NK-92 (cell line): ENCODE data around the gene ACOD1.
"Not testable (repeated sequence)": the region's sequence is repeated elsewhere in the genome, so short reads cannot be mapped to it uniquely, and the experiment has no call there.

Experiments used
- DNase-seq: peaks from one replicate; lab custom pipeline; 2025; ENCODE audit not compliant: unreplicated experiment; lab: John Stamatoyannopoulos, UW

The ACOD1 gene

DNA sequence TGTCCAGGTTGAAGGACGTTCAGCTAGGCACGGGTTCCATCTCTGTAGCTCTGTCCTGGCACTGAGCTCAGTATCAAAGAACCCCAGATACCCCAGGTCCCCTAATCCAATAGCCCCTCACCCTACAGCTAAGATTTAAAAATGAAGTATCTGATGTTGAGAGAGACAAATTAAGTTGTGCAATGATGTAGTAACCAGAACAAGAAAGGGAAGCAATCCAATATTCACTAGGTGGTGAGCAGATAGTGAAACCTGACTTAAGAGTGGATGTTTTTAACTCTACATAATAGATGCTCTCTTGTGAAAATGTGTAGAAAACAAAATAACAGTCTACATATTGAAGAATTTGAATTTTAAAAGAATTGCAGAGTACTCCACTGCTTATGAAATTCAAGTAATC lies 1.8 kb downstream of the ACOD1 start:
- DNase-seq = no peak

DNA sequence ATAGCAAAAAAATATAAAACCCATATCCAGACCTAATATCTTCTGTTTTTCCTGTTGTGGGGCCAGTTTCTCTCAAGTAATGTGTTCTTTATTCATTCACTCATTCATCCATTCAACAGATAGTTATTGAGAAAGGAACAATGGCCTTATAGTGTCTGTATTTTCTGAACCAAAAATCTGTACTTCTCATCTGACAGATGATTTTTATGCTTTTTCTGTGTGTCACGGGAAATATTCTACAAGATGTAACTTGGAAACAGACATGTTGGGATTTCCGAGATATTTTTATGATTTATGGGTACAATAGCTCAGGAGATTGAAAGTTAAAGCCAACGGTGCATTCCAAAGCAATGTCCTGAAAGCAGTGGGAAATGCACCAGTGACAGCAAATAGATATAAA lies 5.7 kb downstream of the ACOD1 start:
- no peak for DNase-seq

DNA sequence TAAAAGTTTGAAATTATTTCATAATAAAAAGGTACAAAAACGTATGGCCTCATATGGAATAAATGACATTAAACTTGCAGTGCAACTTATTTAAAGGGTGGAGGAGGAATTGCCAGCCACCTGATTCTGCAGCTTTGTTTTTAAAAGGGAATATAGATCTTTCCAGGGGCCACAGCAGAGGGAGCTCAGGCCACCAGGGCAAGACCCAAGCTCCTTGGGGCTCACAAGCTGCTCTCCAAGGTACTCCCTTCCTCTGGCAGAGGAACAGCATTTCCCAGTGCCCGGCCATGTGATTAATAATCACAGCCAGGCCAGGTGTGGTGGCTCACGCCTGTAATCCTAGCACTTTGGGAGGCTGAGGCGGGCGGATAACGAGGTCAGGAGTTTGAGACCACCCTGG lies 6.2 kb downstream of the ACOD1 start:
- DNase-seq = no peak

DNA sequence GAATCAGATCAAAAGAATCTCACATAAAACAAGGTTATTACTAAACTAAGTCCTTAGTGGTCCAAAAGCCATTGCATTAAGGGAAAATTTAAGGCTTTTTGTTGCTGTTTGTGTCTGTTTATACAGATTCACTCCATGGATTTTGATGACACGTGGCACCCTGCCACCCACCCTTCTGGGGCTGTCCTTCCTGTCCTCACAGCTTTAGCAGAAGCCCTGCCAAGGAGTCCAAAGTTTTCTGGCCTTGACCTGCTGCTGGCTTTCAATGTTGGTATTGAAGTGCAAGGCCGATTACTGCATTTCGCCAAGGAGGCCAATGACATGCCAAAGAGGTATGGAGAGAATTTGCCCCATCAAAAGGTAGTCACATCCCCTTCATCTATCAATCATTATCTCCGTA lies 6.9 kb downstream of the ACOD1 start:
- DNase-seq = no peak

DNA sequence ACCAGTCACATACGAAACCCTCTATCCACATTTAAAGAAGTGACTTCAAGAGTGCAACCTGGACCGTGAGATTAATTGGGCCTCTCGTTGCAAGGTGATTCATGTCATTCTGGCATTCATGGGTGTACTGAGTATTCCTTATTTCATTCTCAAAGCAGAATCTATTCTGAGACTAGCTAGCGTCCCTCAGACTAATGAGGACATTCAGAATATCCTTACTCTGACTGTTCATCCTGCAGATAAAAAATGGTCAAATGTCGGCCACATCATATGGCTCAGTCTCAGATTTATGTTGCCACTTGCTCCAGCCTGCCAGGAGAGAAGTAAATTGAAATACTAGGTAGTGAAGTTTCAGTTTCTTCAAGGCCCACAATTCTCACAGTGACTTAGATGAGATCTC lies 7.3 kb downstream of the ACOD1 start:
- no peak for DNase-seq

DNA sequence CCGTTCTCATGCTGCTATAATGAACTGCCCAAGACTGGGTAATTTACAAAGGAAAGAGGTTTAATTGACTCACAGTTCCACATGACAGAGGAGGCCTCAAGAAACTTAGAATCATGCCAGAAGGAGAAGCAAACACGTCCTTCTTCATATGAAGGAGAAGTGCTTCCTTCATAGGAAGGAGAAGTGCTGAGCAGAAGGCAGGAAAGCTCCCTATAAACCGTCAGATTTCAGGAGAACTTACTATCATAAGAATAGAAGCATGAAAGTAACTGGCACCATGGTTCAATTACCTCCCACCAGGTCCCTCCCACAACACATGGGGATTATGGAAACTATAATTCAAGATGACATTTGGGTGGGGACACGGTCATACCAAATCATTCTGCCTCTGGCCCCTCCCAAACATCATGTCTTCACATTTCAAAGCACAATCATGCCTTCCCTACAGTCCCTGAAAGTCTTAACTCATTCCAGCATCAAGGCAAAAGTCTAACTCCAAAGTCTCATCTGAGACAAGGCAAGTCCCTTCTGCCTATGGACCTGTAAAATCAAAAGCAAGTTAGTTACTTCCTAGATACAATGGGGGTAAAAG lies 10.6 kb downstream of the ACOD1 start:
- DNase-seq = no peak

DNA sequence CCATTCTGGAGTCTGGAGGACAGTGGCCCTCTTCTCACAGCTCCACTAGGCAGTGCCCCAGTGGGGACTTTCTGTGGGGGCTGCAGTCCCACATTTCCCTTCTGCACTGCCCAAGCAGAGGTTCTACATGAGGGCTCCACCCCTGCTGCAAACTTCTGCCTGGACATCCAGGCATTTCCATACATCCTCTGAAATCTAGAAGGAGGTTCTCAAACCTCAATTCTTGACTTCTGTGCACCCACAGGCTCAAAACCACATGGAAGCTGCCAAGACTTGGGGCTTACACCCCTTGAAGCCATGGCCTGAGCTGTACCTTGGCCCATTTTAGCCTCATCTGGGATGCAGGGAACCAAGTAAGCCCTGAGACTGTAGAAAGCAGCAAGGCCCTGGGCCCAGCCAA lies 11.4 kb downstream of the ACOD1 start:
- not testable (repeated sequence) for DNase-seq

DNA sequence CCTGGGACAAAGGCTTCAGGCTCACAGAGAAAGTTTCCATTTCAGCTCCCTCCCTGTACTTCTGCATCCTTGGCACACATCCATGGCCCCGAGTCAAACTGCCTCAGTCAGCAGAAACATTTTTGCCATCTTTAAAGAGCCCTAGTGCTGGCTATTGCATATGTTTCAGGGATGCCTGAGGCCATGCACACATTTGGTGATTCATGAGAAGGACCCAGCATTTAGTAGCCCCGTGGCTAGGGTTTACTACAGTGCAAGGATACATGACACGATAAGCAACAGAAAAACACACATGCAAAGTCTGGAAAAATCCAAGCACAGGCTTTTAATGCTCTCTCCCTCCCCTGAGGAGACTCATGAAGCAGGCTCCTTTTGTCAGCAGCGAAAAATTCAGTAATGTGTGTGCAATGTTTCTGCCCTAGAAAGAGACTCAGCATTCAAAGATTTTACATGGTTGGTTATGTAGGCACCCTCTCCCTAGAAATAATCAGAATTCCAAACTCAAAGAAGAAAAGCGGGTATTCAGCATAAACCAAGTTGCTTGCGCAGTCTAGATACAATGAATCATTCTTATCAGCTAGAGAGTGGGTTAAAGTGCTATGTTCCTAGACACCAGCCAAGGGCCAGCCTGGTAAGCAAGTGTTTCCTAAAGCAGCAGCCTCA lies 17.6 kb downstream of the ACOD1 start:
- no peak for DNase-seq

DNA sequence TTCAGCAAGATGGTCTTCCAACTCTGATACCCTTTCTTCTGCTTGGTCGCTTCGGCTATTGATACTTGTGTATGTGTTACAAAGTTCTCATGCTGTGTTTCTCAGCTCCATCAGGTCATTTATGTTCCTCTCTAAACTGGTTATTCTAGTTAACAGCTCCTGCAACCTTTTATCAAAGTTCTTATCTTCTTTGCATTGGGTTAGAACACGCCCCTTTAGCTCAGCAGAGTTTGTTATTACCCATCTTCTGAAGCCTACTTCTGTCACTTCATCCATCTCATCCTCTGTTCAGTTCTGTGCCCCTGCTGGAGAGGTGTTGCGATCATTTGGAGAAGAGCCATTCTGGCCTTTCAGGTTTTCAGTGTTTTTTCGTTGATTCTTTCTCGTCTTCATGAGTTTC lies 18.7 kb downstream of the ACOD1 start:
- no peak for DNase-seq

DNA sequence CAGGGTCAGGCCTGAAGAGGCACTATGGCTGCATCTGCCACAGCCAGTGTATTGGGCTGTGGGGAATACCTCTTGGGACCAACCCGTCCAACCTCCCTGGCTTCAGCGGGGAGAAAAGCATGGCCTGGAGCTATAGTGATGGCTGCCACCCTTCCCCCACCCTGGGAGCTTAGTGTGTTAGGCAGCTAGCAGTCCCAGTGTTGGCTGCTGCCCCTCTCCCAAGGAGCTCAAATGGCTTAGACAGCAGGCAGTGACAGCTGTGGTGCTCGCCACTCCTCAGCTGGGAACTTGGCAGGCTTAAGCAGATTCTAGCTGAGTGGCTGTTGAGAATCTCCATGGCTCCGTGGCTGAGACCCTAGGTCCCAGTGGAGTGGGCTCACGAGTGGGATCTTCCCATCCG lies 19.7 kb downstream of the ACOD1 start:
- no peak for DNase-seq

DNA sequence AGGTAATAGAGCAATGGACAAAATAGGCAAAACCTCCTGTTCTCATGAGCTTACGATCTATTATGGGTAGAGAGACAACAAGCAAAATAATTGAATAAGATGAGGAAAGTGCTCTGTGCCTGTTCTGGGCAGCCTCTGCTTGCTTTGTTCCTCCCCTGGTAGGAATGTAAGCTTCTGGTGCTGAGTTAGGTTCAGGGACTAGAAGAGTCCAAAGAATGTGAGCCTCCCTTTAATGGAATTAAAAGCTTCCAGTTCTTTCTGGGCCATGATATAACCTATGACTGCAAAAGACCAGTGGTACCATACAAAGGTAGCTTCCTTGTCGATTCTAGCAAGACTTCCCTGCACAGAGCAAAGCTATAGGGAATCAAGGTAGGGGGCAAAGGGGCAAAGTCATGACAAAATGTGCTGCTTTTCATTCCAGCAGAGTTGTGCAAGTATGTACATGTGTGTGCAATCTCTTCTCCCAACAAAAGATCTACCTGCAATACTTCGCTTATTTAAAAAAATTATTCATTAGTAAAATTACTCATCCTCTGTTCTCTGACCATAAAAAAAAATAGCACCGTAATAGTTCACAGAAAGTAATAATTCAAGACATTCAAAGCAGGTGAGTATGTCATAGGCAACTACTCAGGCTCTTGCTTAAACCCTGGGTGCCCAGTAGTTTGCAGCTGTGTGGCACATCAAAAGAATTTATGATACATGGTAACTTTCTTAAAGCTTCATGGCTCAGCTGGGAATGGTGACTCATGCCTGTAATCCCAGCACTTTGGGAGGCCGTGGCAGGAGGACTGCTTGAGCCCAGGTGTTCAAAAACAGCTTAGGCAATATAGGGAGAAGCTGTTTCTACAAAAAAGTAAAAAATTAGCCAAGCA lies 21.4 kb downstream of the ACOD1 start:
- DNase-seq = no peak

DNA sequence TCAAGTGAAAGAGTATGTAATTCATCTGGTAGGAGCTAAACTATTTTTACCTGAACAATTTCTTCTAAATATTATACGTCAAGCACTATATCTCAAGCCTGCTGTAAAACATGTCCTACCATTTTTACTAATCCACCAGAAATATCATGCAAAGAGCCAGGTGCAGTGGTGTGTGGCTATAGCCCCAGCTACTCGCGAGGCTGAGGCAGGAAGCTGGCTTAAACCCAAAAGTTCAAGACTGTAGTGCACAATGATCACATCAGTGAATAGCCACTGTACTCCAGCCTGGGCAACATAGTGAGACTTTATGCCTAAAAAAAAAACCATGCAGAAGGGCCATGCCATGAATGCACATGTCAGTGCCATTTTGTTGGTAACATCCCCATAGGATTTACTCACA lies 22.9 kb downstream of the ACOD1 start:
- DNase-seq = no peak

DNA sequence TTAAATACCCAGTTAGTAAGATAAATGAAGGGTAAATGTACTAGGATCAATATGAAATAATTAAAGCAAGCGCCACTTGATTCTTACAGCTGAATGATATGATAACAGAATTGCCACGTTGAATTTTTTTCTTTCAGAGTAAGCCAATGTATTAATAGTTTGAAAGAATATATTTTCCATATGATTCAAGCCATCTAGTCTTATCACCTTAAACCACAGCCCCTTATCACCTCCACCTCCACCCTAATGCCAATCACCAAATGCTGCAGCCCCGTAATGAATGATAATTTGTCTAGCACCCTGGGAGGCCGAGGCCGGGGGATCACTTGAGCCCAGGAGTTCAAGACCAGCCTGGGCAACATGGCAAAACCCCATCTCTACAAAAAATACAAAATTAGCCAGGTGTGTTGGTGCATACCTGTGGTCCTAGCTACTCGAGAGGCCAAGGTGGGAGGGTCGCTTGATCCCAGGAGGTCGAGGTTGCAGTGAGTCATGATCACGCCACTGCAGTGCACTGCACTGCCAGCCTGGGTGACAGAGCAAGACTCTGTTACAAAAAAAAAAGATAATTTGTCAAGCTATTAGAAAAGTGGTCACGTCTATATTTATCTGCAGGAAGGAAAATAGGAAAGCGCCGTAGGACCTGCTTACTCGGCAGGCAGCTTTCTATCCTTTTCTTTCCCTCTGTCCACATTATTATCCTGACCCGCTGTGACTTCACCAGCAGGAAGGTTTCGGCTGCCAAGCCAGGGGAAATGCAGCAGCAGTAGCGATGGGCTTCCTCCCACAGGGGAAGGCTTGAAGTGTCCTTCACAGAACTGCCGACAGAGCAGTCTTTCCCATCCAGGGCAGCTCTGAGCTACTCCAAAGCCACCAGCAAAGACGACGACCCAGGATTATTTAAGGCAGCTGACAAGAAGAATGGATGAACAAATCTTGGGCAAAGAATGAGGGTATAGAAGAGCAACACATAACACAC lies 23.8 kb downstream of the ACOD1 start:
- DNase-seq = no peak

DNA sequence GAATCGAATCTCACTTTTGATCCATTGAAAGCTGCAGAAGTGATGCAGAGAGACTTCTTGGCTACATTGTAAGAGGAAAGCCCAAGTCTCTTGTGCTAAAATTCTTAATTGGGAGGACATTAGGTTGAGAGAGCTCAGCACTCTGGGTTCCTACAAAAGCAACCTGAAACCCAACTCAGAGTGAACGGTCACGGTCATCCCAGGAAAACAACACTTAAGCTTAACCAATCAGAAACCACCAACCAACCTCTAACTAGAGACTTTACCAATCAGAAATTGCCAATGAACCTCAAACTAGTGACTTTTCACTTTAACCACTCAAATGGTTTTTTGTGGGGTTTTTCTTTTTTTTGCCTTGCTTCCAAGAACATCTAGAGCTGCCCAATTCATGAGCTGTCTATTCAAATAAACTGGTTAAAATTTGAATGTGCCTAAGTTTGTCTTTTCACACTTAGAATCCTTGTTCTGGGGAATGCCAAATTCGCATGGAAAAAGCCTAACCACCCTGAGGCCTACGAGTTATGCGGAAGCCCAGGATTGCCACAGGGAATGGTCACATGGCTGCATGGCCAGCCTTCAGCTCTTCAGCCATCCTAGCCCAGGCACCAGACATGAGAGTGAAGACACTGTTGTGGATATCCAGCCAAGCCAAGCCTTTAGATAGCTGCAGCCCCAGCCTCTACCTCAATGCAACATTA lies 25.8 kb downstream of the ACOD1 start:
- DNase-seq = no peak

DNA sequence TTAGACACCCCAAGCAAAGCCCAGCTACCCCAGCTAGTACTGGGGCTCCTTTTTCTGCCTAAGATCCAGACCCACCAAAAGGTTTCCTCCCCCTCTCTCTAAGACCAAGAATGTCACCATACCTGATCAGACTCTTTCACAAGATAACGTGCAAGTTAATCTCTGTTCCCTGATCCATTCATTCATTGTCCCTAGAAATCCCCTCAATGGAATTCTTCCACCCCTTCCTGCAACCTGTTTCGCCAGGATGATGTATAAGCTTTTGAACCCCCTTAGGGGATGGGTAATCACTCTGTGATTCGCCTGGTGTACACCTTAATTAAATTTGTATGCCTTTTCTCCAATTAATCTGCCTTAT lies 26.3 kb downstream of the ACOD1 start:
- DNase-seq = no peak

DNA sequence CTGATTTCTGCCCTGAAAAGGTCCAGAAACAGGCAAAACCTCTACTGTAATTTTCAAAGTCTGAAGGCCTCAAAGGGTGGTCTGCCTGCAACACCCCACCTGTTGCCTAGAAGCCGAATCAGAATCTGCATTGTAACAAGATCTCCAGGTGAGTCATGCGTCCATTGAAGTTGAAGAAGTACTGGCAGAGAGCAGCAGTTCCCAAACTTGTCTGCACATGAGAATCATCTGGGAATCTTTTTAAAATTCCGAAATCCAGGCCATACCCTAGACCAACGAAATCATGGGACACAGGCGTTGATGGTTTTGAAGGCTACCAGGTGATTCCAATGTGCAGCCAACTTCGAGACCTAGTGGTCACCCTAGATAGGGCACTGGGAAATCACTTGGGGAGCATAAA lies 27.6 kb downstream of the ACOD1 start:
- DNase-seq = no peak

DNA sequence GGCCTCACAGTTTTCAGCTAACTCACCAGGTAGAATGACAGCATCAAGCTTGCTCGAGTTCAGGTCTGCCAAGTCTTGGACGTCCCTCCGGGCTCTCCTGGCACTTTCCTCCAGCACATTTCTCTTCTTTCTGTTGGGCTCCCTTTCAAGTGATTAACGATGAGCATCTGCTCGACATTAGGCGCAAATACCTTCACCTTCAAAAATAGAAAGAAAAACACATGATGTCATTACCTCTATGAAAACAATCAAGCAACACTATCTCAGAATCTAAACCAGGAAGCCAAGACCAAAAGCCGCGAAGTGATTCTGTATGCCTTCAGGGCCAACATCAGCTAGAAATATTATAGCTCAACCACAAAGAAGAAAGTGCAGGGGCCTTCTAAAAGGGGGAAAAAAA lies 28.2 kb downstream of the ACOD1 start:
- no peak for DNase-seq

DNA sequence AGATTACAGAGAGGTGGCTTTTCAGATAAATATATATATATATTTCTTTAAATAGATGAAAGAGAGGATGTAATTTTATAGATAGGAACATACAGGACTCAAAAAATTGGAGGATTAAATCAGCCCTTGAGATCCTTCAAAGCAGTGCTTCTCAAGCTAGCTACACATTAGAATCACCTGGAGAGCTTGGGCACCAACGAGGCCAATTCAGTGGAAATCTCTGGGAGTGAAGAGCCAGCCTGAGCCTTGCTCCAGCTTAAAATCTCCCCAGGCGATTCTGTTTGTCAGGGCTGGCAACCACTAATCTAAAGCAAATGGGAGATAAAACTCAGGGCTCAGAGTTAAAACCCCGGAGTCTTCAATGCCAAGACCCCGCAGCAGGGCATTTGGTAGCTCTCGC lies 28.6 kb downstream of the ACOD1 start:
- DNase-seq = no peak

DNA sequence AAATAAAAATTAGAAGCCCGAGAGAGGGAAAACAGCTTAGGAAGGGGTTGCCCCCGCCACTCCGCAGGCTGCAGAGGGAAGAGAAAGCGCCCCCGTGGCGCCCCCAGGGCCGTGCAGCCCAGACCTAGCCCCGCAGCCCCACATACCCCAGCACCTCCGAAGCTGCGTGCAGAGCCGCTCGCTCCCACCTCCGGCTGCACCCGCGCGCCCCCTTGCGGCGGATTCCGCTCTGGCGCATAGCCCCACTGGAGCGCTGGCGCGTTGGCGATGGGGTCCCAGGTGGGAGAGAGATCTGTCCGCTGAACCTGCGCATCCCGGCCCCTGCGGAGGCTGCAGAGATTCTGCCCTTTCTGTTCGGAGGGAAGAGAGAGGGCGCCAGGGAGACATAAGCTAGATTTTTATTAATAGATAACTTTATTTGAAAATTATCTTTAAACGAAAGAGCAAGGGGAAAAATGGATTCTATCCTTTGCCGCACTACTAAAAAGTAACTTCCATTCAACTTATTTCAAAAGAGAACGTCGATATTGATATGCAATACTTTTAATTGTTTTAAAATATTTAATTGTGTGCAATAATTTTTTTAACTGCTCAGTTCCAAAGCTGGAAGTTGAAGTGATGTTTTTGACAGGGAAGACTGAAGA lies 31.9 kb downstream of the ACOD1 start:
- no peak for DNase-seq

DNA sequence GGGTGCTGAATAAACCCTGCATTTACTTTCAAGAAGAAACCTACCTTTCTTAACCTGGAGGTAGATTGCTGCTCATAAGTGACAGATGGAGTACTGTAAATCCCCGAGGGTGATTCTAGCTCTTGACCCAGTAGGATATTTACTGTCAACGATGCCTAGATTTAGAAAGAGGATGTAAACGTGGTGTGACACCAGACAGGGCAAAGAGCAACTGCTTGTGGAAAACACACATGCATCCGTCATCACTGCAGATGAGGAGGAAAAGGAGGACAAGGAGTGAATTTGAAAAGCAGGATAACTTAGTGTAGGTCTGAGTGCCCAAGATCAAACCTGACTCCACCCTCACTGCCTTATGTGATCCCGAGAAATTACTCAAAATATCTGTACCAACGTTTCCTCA lies 33.8 kb downstream of the ACOD1 start:
- DNase-seq = no peak
